Natural killer cell treated with Interleukin-12 subunit alpha and Interleukin-12 subunit beta and Interleukin-15 and Interleukin-18, amount 100 ng/mL, for 72 hours (primary cell): ENCODE results near the gene NELL1. TPM values are rescaled to one million over a fixed set of nuclear protein-coding genes. Genes with fewer than 3 reads are reported as not detected.

Experiments used
- total RNA-seq, 2 donors: library from RNA; stranded (reverse); gene quantifications; one replicate each; pipeline ENCODE4 v1.2.3, GENCODE V29; 2022

Gene NELL1
- total RNA-seq, 2 donors from 2014 or later, result not detected

Other genes with a start within 250 kb of the NELL1 start
- gene SLC6A5, start 70.0 kb upstream of the NELL1 start, total RNA-seq, result not detected